Measurements from ENCODE around the gene RTP1.
"Not testable (repeated sequence)": the region's sequence is repeated elsewhere in the genome, so short reads cannot be mapped to it uniquely, and the experiment has no call there.

Gene RTP1

GRCh38 chr3:187167777-187168176 lies 29.5 kb upstream of the RTP1 start:
- Histone ChIP-seq H3K9me3 (ENCODE audit: insufficient read depth, low read length) (peaks cover 20% of the 10 kb centered on the region), H3K36me3 (ENCODE audit: insufficient read depth, insufficient read length, low read length) (no peaks in the 10 kb centered on the region), H3K4me1 (ENCODE audit: insufficient read depth, insufficient read length) (peaks cover 6% of the 10 kb centered on the region), H3K9ac (ENCODE audit: insufficient read length, low read depth) (no peak overlapping the region), H3K4me3 (ENCODE audit: insufficient read length, low read depth) (no peak overlapping the region), H3K27me3 (ENCODE audit: insufficient read depth, insufficient read length) (no peaks in the 10 kb centered on the region)
- no peak for TF ChIP-seq SUZ12 (IDR thresholded peaks at IDR 0.05; ENCODE audit: extremely low read depth, insufficient read depth, insufficient read length)
- TF ChIP-seq YY1 (IDR thresholded peaks at IDR 0.05; ENCODE audit: insufficient read depth, insufficient read length) = no peak
- no peak for TF ChIP-seq ZNF274 (IDR thresholded peaks at IDR 0.05; ENCODE audit: low read depth, low read length)
- DNase-seq (ENCODE audit: low read depth, low spot score) = no peak

- Histone ChIP-seq H3K9me3 (ENCODE audit: insufficient read depth, low read length) (peaks cover 20% of the 10 kb centered on the region), H3K27me3 (ENCODE audit: insufficient read depth, insufficient read length) (no peaks in the 10 kb centered on the region), H3K9ac (ENCODE audit: insufficient read length, low read depth) (no peak overlapping the region), H3K36me3 (ENCODE audit: insufficient read depth, insufficient read length, low read length) (no peaks in the 10 kb centered on the region), H3K4me3 (ENCODE audit: insufficient read length, low read depth) (no peak overlapping the region), H3K4me1 (ENCODE audit: insufficient read depth, insufficient read length) (peaks cover 10% of the 10 kb centered on the region)
- TF ChIP-seq YY1 (IDR thresholded peaks at IDR 0.05; ENCODE audit: insufficient read depth, insufficient read length) (no peak), SUZ12 (IDR thresholded peaks at IDR 0.05; ENCODE audit: extremely low read depth, insufficient read depth, insufficient read length) (no peak), ZNF274 (IDR thresholded peaks at IDR 0.05; ENCODE audit: low read depth, low read length) (no peak)
- DNase-seq (ENCODE audit: low read depth, low spot score) = no peak
These were observed 27.9 kb upstream of the RTP1 start for GRCh38 chr3:187169231-187169960.

GRCh38 chr3:187170911-187171310 lies 26.4 kb upstream of the RTP1 start:
- not testable (repeated sequence) for DNase-seq (ENCODE audit: low read depth, low spot score); H3K27me3 ChIP-seq (ENCODE audit: insufficient read depth, insufficient read length); H3K4me3 ChIP-seq (ENCODE audit: insufficient read length, low read depth); H3K36me3 ChIP-seq (ENCODE audit: insufficient read depth, insufficient read length, low read length); H3K4me1 ChIP-seq (ENCODE audit: insufficient read depth, insufficient read length); H3K9ac ChIP-seq (ENCODE audit: insufficient read length, low read depth)
- H3K9me3 ChIP-seq (ENCODE audit: insufficient read depth, low read length) = peaks cover 26% of the 10 kb centered on the region

DNA sequence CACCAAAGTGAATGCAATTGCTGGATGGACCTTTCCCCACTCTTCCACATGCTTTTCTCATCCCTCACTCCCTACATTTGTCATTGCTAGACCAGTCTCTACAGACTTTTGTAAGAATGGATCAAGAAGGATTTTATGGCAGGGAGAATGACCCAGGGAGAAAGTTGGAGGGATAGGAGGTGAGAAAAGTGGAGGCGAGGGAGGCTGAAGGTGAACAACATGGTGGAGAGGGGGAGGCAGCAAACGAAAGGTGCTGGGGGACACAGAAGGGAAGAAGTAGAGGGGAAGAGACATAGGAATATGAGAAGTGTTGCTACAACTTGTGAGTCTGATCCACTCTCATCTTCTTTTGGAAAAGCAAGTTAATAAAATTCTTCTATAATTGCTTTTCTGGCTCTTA lies 24.4 kb upstream of the RTP1 start:
- Histone ChIP-seq H3K36me3 (ENCODE audit: insufficient read depth, insufficient read length, low read length) (no peaks in the 10 kb centered on the region), H3K9ac (ENCODE audit: insufficient read length, low read depth) (no peak overlapping the region), H3K4me3 (ENCODE audit: insufficient read length, low read depth) (no peak overlapping the region), H3K27me3 (ENCODE audit: insufficient read depth, insufficient read length) (no peaks in the 10 kb centered on the region), H3K4me1 (ENCODE audit: insufficient read depth, insufficient read length) (peaks cover 5% of the 10 kb centered on the region), H3K9me3 (ENCODE audit: insufficient read depth, low read length) (peaks cover 9% of the 10 kb centered on the region; the same call in 1 of the 2 replicates)
- DNase-seq (ENCODE audit: low read depth, low spot score) = no peak
- TF ChIP-seq ZNF274 (IDR thresholded peaks at IDR 0.05; ENCODE audit: low read depth, low read length) (no peak), SUZ12 (IDR thresholded peaks at IDR 0.05; ENCODE audit: extremely low read depth, insufficient read depth, insufficient read length) (no peak), YY1 (IDR thresholded peaks at IDR 0.05; ENCODE audit: insufficient read depth, insufficient read length) (no peak)

DNA sequence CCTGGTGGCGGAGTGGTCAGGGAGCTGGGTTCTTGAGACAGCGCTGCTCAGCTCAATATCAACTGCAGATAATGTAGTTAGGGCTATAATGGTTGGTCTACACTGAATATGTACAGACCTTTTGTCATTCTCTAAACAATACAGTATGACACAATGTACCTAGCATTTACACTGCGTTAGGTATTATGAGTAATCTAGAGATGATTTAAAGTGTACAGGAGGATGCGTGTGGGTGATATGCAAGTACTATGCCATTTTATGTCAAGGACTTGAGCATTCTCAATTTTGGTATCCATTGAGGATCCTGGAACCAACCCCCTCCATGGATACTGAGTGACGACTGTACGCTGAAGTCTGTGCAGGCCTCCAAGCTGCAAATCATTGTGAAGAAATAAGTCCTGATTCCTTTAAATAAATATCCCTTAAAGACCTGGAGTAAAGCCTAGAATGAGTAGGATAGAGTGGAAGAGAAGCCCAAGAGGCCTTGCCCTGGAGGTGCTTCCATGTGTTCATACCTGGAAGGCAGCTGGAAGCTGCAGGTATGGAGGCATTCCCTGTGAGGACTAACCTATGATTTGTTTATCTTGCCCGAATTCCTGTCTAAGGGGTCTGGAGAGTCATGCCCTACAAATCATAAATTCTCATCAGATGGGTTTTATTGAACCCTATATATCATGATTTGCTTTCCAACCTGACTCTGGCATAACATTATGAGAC lies 15.7 kb upstream of the RTP1 start:
- Histone ChIP-seq H3K27me3 (ENCODE audit: insufficient read depth, insufficient read length) (no peaks in the 10 kb centered on the region), H3K36me3 (ENCODE audit: insufficient read depth, insufficient read length, low read length) (no peaks in the 10 kb centered on the region), H3K4me3 (ENCODE audit: insufficient read length, low read depth) (no peak overlapping the region), H3K9ac (ENCODE audit: insufficient read length, low read depth) (no peak overlapping the region), H3K4me1 (ENCODE audit: insufficient read depth, insufficient read length) (peaks cover 3% of the 10 kb centered on the region), H3K9me3 (ENCODE audit: insufficient read depth, low read length) (peaks cover 39% of the 10 kb centered on the region; the same call in 1 of the 2 replicates)
- DNase-seq (ENCODE audit: low read depth, low spot score) = no peak
- no peak for TF ChIP-seq SUZ12 (IDR thresholded peaks at IDR 0.05; ENCODE audit: extremely low read depth, insufficient read depth, insufficient read length)

GRCh38 chr3:187183210-187183862 lies 13.9 kb upstream of the RTP1 start:
- no peak for TF ChIP-seq ZNF274 (IDR thresholded peaks at IDR 0.05; ENCODE audit: low read depth, low read length)
- TF ChIP-seq YY1 (IDR thresholded peaks at IDR 0.05; ENCODE audit: insufficient read depth, insufficient read length) = no peak
- no peak for TF ChIP-seq SUZ12 (IDR thresholded peaks at IDR 0.05; ENCODE audit: extremely low read depth, insufficient read depth, insufficient read length)
- Histone ChIP-seq H3K4me1 (ENCODE audit: insufficient read depth, insufficient read length) (peaks cover 8% of the 10 kb centered on the region), H3K4me3 (ENCODE audit: insufficient read length, low read depth) (no peak overlapping the region), H3K9me3 (ENCODE audit: insufficient read depth, low read length) (peaks cover 39% of the 10 kb centered on the region; the same call in 1 of the 2 replicates), H3K36me3 (ENCODE audit: insufficient read depth, insufficient read length, low read length) (no peaks in the 10 kb centered on the region), H3K9ac (ENCODE audit: insufficient read length, low read depth) (no peak overlapping the region), H3K27me3 (ENCODE audit: insufficient read depth, insufficient read length) (no peaks in the 10 kb centered on the region)
- DNase-seq (ENCODE audit: low read depth, low spot score) = no peak

- H3K4me1 ChIP-seq (ENCODE audit: insufficient read depth, insufficient read length) = peaks cover 8% of the 10 kb centered on the region
- TF ChIP-seq SUZ12 (IDR thresholded peaks at IDR 0.05; ENCODE audit: extremely low read depth, insufficient read depth, insufficient read length) (no peak), YY1 (IDR thresholded peaks at IDR 0.05; ENCODE audit: insufficient read depth, insufficient read length) (no peak), ZNF274 (IDR thresholded peaks at IDR 0.05; ENCODE audit: low read depth, low read length) (no peak)
- no peak for DNase-seq (ENCODE audit: low read depth, low spot score)
- no peaks in the 10 kb centered on the region for H3K36me3 ChIP-seq (ENCODE audit: insufficient read depth, insufficient read length, low read length)
- H3K9ac ChIP-seq (ENCODE audit: insufficient read length, low read depth) = no peak overlapping the region
- peaks cover 39% of the 10 kb centered on the region; the same call in 1 of the 2 replicates for H3K9me3 ChIP-seq (ENCODE audit: insufficient read depth, low read length)
- H3K4me3 ChIP-seq (ENCODE audit: insufficient read length, low read depth) = no peak overlapping the region
- no peaks in the 10 kb centered on the region for H3K27me3 ChIP-seq (ENCODE audit: insufficient read depth, insufficient read length)
These were observed 13.4 kb upstream of the RTP1 start for GRCh38 chr3:187183903-187184302.
